AG10803 (cell line): ENCODE results near the gene ACOXL.

Experiments
- DNase-seq: peaks from one replicate; pipeline ENCODE4 v3.0.0; 2010; ENCODE audit warnings: low read depth
- H3K4me3 ChIP-seq: 2 replicates; pipeline ENCODE4 v1.5.1; 2011; ENCODE audit warnings: mild to moderate bottlenecking, low read length, control low read depth
- TF ChIP-seq, protein P1 (sequence below): conservative IDR thresholded peaks from 2 replicates; pipeline ENCODE4 v1.5.1; 2011; ENCODE audit warnings: mild to moderate bottlenecking, low read length, control low read depth, inconsistent platforms

The ACOXL gene

DNA sequence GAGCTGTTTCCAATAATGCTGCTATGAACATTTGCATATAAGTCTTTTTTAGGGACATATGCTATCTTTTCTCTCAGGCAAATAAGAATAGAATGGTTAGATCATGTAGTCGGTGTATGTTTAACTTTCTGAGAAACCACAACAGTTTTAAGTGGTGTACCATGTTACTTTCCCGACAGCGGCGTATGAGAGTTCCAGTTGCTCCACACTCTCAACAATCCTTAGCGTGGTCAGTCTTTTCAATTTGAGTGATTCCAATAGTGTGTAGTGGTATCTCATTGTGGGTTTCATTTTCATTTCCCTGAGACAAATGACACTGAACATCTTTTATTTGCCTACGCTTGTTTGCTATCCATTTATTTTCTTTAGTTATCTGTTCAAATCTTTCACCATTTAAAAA lies 149.5 kb downstream of the ACOXL start:
- no peak for DNase-seq
- TF ChIP-seq, protein P1, sequence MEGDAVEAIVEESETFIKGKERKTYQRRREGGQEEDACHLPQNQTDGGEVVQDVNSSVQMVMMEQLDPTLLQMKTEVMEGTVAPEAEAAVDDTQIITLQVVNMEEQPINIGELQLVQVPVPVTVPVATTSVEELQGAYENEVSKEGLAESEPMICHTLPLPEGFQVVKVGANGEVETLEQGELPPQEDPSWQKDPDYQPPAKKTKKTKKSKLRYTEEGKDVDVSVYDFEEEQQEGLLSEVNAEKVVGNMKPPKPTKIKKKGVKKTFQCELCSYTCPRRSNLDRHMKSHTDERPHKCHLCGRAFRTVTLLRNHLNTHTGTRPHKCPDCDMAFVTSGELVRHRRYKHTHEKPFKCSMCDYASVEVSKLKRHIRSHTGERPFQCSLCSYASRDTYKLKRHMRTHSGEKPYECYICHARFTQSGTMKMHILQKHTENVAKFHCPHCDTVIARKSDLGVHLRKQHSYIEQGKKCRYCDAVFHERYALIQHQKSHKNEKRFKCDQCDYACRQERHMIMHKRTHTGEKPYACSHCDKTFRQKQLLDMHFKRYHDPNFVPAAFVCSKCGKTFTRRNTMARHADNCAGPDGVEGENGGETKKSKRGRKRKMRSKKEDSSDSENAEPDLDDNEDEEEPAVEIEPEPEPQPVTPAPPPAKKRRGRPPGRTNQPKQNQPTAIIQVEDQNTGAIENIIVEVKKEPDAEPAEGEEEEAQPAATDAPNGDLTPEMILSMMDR: no peak
- no peak overlapping the region for H3K4me3 ChIP-seq

GRCh38 chr2:110883406-110883805 lies 151.0 kb downstream of the ACOXL start:
- peak; percentile 10 for DNase-seq
- TF ChIP-seq, protein P1: no peak
- H3K4me3 ChIP-seq: no peak overlapping the region

DNA sequence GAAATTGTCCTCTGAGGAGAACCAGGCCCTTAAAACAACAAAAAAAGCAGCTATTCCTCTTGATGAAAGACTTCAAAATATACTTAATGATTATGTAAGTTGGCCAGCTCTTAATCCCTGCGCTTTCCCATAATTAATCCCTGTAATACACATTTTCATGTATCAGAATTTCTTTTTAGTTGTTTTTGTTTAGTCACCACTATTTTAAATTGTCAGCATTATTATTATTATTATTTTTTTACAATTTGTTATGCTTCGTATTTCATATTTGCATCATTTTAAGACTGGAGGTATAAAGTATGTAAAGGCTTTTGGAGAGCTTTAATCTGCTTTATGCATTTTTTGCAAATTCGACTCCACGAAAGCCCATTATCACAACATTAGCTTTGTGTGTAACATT lies 152.9 kb downstream of the ACOXL start:
- TF ChIP-seq, protein P1: no peak
- DNase-seq: no peak
- no peak overlapping the region for H3K4me3 ChIP-seq

GRCh38 chr2:110886826-110887573 lies 154.6 kb downstream of the ACOXL start:
- H3K4me3 ChIP-seq: no peak overlapping the region
- DNase-seq: no peak
- TF ChIP-seq, protein P1: no peak

DNA sequence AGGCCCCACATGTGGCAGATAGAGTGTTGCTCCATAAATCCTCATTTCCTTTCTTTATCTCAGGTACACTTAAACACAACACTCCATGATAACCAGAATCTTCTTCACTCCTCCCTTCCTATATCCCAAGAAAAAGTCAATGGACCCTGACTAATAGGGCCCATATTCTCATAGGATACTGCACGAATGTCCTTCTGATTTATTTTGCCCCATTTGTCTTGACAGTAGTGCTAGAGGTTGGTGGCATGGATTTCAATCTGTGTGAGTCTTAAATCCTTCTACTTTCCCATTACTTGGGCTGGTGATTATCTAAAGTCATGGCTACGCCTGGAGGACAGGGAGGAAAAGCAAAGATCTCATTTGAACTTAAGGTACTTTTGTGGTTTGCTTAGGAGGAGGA lies 156.0 kb downstream of the ACOXL start:
- DNase-seq: no peak
- no peak overlapping the region for H3K4me3 ChIP-seq
- TF ChIP-seq, protein P1: no peak

GRCh38 chr2:110891626-110892025 lies 159.3 kb downstream of the ACOXL start:
- TF ChIP-seq, protein P1: no peak
- no peak for DNase-seq
- H3K4me3 ChIP-seq: no peak overlapping the region

DNA sequence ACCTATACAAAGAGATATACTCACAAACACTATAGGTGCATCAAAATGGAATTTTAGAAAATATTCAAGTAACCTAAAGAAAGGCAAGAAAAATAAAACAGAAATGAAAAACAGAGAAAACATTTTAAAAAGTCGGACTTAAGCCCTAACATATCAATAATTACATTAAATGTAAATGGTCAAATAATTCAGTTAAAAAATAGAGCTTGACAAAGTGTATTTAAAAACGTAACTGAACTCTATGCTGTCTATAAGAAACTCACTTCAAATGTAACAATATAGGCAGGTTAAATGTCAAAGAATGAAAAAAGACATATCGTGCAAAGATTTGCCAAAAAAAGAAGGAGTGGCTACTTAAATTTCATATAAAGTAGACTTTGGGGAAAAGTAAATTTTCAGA lies 163.9 kb downstream of the ACOXL start:
- TF ChIP-seq, protein P1: no peak
- no peak overlapping the region for H3K4me3 ChIP-seq
- DNase-seq: no peak
